HUDEP-2 (cell line): ENCODE data around the gene LYPD6B.

Source experiments
- DNase-seq, 76 experiments: peaks; one replicate each; lab custom pipeline; 2025; ENCODE audit not compliant: unreplicated experiment in 76 of 76; lab: John Stamatoyannopoulos, UW

The LYPD6B gene, protein sequence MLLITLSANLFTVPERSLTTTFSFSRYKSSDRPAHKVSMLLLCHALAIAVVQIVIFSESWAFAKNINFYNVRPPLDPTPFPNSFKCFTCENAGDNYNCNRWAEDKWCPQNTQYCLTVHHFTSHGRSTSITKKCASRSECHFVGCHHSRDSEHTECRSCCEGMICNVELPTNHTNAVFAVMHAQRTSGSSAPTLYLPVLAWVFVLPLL

DNA sequence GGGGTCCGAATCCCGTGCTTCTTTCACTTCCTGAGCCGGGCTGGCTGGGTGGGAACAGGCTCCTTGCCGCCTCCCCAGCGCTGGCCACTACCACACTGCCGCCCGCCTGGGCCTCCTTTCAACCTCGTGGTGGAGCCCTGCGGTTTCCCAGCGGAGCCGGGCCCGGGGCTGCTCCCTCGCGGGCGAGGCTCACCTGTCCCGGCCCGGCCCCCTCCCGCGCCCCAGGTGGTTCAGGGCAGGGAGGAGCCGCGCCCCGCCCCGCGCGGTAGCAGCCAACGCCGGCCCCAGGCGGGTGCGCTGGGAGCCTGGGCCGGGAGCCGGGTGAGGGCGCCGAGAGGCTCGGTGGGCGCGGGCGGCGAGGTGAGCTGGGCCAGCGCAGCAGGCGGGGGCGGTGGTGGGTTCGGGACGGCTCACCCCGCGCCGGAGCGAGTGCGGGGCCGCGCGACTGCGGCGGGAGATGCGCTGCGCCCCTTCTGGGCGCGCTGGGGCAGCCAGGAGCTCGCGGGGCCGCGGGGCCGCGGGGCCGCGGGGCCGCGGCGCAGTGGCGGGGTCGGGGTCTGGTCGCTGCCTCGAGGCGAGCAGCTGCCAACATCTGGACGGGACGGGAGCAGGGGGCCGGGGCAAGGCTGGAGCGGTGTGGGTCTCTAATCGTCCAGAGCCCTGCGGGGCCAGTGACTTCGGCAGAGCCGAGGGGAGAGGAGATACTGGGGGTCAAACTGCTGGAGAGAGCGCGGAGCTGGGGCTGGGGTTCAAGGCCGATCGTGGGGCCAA lies at the start of gene LYPD6B:
Gene LYPD6B (plus strand): TSS at position 258 of the 771 bp plus-strand sequence. CDS start 92,250 bp downstream, outside the sequence.
- DNase-seq = no peak

DNA sequence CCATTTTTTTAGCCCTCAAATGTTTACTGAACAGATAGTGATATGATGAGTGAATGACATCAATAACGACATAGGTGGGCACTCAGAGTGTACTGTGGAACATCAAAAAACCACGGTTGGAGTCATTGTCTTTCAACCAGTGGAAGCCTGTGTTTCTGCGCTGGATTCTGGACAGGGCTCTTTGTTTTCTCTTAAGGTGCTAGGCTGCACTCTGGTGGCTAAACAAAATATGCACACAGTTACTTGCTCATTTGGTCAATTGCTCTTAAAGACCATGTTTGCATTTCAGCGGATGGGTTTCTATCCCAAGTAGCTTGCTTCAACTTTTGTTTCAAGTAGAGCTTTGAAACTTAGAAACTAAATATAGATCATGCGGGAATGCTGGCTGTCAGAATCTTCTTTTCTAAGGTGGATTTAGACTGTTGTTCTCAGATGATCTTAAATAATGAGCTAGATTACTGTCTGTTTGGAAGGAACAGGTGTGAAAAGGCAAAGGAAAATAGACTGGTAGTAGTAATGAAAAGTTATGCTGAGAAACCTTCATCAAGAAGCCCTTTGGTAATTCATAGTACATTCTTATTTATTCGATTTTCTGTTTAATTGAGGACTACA lies 48.5 kb upstream of the LYPD6B start:
- DNase-seq = peak in 56 of 76 experiments; percentile 1 to 64 (median 20)

DNA sequence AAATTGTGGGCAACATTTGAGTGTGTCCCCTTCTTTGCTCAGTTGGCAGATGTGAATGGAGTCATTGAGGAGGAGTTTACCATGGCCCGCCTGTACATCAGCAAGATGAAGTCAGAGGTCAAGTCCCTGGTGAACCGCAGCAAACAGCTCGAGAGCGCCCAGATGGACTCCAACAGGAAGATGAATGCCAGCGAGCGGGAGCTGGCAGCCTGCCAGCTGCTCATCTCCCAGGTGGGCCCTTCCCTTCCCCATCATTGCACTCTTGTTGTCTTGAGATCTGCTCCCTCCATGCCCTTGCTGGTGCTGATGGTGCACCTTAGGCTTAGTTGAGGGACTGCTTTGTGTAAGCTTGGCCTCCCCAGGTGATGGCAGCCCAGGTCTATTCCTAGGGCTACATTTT lies 47.5 kb upstream of the LYPD6B start:
- DNase-seq = no peak

DNA sequence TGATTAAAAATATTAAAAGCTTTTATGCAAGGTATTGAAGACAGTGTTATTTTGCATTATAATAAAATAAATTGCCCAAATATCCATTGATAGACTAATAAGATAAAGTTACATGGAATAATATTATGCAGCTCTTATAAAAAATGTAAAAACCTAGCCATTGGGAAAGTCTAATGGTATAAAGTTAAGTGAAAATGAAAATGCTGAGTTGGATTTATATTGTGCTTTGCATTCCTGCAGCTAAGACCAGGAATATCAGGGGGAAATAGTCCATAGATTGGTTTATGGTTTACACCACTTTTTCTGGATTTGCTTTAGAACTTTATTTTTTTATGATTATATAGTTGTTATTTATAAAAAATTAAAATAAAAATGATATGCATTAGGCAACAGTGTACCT lies 46.1 kb upstream of the LYPD6B start:
- no peak for DNase-seq

DNA sequence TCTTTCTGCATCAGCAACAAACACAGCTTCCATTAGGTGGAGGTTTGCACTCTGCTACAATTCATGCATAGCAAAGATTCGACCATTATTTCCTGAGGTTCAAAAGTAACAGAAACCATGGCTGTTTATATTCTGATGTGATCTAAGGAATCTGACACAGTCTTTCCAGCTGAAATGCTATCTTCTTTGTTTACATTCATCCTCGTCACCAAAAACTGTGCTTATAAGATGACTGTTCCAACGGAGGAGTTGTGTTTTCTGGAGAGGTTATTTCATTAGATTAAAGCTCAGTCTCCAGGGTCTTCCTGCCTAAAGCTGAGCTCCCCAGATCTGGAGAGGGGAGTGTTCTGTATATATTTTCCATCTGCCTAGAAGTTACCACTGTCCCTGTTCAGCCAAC lies 45.1 kb upstream of the LYPD6B start:
- no peak for DNase-seq

DNA sequence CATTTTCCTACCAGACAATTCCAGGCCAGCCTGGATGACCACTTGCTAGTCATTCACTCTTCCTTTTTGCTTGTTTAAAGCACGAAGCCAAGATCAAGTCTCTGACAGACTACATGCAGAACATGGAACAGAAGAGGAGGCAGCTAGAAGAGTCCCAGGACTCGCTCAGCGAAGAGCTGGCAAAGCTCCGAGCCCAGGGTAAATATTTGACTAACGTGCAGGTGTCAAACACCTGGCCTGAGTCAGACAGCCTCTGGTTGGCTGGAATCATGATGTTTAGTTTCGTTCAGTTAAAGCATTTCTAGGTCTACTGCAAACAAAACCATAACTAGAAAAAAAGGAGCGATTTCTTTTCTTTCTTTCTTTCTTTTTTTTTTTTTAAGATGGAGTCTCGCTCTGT lies 44.2 kb upstream of the LYPD6B start:
- DNase-seq = no peak

DNA sequence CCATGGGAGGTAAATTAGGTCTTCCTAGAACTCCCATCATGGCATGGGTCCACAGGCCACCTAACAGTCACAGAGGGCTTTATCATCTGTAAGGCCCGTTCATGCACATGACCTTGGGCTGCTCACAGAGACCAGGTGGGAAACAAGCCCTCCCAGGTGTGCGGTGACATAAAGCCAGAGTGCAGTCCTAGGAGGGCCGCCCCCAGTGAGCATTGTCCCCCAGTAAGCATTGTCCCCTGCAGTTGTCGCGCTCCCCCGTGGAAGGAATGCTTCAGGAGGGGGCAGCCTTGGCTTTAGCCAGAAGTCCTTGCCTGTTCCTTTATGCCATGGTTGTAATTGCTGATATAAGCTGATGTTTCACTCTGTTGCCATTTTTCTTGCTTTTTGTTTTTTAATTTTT lies 41.7 kb upstream of the LYPD6B start:
- DNase-seq = no peak

DNA sequence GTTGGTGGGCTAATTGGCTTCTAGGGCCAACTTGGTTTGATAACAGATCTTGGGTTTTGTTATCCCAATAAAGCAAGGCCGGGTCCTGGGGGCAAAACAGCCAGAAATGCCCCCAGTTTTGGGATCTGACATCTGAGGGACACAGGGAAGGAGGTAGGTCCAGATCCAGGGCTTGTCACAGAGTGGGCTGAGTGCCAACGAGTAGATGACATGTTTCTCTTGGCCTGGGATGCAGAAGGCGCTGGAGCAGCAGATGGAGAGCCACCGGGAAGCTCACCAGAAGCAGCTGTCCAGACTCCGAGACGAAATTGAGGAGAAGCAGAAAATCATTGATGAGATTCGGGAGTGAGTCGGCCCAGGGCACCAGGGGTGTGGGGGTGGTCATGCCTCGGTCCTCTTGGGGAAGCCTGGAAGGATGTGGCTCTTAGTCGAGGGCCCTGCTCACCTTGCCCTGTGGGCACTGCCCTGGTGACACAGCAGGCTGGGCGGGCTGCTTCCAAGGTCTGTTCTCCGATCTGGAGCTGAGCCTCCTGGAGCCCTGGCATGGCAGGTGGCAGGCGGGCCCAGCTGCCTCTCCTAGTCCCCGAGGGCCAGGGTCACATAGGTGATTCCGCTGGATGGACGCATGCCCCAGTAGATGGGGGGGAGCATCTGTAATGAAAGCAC lies 40.2 kb upstream of the LYPD6B start:
- DNase-seq = no peak

DNA sequence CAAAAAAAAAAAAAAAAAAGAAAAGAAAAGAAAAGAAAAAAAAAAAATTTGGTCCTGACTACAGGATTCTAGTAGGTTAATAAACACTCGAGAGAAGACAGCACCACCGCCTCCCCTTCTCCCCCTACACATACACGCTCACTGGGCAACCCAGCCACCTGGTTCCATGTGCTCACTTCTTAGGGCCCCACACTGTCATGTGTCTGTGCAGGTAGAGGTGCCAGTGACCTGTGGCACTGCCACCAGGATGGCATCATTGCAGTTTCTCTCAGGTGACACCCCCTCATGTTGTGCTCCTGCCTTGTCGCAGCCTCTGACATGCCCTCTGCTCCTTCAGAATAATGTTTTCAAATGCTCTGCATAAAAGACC lies 39.7 kb upstream of the LYPD6B start:
- no peak for DNase-seq

DNA sequence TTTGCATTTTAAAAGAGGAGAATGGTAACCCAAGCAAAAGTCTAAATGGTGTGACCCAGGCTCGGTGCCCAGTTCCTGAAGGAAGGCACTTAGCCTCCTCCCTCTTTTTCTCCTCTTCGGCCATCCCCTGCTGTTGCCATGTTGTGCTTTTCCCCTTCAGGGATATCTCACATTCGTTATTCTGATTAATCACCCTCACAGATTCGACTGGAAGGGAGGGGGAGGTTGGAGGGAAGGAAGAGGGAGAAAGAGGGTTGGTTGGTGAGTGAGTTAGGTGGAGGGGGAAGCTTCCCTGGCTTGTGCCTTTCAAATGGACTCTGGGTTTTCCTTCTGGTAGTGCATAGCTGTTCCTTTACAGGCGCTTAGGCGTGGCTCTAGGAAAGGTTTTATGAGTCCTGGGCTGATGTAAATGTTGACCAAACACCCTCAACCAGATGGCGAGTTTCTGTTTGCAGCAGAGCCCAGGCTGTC lies 39.0 kb upstream of the LYPD6B start:
- DNase-seq = no peak

DNA sequence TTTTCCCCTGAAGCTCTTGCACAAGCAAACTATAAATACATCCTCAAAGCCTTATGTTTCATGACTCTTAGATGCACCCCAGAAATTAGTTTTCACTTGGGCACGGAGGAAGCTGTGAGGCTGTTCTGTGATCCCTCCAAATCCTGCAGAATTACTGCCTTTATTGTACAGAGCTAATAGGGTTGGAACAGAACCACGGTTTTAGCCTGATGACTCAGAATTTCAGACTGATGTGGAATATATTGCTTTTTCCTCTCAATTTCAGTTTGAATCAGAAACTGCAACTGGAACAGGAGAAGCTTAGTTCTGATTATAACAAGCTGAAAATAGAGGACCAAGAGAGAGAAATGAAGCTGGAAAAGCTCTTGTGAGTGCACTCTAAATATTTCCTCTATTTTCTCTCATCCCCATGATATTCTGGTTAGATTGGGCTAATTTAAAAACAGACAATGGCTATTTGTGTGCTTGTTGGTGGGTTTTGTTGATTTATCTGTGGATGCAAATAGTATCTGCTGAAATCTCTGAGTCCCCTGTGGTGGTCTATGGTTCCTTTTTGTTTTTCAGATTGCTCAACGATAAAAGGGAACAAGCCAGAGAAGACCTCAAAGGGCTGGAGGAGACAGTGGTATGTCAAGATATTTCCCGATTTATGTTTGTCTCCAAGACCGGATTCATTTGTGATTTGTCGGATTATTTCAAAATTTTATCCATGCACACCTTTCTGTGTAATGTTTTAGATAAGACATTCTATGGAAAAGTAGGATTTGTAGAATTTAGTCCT lies 38.2 kb upstream of the LYPD6B start:
- DNase-seq = no peak

DNA sequence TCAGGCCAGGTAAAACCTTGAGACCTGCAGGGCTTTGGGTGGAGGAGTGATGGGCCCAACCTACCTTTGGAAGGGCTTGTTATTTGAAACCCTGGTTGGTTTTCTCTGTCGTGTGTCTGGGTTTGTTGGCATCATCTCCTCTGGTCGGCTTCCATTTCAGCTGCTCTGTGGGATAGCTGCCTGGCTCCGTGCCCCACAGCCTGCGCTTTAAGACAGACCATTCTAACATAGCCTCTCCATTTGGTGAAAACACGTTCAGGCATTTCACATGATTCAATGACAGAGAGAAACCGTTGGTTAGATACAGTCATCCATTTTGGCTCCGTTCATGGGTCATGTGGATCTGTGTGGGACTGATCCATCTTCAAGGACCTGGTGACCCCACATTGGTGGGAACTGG lies 37.0 kb upstream of the LYPD6B start:
- no peak for DNase-seq

DNA sequence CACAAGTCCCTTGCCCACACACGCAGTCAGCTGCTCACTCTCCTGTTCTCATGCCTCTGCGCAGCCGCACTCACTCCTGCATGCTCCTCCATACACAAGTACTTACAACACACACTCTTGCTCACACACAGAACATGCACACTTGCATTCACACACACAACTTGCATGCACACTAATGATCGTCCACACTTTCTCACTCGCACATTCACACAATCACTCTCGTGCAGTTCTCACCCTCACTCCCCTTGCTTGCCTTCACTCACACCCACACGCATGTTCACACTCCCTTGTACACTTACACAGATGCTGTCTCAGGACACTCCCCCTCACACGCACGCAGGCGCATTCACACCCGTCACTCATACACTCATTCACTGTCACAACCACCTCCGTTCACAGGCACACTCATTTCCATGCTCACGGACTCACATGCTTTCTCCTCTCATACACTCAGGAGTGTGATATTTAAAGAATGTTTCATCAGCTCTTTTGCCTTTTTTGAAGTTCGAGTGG lies 36.1 kb upstream of the LYPD6B start:
- no peak for DNase-seq

DNA sequence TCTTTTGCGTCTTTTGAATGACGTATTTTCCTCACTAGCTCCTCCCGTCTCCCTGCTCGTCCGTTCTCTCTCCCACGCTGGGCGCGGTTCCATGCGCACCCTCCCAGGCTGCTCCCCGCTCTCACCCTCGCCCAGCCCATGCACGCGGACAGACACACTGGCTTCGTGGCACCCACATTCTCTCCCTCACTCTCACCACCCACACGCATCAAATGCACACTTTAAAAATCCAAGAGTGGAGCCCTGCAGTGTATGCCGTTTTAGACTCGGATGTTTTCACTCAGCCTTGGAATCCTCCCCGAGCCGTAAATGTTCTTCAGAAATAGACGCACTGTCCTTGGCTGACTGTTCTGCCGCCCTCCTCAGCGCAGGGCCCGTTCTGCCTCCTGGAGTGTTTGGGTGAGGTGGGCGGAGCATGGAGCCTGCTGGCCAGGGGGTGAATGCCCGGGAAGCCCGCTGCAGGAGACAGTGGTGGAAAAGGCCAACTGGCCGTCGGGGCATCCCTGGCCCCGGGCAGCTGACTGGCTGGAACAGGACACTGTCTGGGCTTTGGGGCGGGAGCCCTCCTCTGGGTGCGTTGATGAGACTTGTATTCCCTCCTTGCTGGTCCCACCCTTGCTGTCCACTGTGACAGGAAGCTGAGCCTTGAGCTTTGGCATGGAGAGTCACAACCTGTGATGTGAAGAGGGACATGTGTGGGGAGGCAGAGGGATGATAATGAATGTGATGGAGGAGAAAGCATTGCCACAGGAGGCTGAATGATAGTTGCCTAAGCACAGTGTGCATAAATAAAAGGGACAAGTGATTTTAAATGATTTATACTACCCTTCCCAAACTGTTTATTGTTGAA lies 35.4 kb upstream of the LYPD6B start:
- no peak for DNase-seq

DNA sequence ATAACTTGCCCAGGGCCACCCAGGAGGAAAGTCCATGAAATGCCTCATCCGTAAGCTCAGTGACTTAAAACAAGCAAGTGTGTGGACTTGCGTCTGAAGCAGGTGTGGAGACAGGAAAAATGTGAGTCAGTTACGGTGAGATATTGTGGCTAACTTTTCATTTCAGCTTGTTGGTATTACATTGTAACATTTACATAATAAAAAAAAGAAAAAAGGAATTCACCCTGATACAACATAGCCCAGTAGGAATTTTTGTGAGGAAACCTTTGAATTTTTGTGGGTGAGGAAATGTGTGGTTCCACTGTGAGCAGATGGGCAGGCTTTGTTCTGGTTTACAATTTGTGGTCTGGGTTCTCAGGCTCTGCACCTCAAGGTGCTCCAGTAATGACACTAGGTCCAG lies 33.7 kb upstream of the LYPD6B start:
- DNase-seq = no peak

DNA sequence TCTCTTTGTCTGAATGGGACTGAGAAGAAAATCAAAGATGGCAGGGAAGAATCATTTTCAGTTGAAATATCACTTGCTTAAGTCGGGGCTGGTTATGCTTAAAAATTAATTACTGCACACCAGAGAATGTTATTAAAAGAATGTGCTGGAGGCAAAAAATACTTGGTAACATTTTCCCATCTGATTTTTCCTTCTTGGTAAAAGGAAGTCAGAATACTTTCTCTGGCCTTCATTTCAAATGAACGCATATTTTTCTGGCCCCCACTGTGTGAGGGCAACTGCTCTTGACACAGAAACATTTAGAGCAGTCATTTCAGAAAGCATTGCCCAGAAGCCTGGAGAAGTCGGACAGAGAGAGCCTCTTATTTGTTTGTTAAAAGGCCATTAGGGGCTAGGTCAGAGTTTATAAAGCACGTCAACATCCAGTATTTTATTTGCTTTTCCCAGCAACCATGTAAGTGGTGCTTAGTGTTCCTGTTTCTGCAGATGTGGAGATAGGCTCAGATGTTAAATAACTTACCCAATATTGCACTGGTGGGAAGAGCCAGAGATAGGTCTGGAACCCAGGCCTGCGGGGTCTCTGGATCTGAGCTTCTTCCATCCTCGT lies 32.9 kb upstream of the LYPD6B start:
- no peak for DNase-seq

DNA sequence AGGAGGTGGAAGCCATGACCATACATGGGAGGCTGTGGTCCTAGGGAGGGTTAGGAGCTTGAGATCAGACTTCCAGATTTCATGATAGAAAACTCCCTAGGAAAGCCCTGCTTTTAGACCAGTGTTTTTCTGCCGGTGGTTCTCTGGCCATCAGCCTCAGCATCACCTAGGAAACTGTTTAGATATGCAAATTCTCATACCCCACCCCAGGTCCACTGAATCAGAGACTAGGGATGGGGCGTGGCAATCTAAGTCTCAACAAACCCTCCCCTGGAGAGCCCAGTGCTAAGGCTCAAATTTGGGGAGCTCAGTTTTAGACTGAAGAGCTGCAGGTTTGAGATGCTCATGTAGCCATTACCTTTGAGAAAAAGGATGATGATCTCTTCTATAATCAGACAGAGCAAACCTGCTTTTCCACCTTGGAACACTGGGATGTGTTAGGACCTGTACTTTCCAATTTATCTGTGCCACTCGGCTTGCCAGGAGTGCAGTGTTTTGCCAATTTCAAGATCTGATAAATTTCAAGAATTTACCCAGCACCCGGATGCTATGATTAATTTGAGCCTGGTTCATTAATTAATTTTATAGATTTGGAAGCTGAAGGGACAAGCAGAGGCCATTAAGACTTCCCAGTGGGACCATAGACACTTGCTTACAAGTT lies 31.5 kb upstream of the LYPD6B start:
- no peak for DNase-seq

DNA sequence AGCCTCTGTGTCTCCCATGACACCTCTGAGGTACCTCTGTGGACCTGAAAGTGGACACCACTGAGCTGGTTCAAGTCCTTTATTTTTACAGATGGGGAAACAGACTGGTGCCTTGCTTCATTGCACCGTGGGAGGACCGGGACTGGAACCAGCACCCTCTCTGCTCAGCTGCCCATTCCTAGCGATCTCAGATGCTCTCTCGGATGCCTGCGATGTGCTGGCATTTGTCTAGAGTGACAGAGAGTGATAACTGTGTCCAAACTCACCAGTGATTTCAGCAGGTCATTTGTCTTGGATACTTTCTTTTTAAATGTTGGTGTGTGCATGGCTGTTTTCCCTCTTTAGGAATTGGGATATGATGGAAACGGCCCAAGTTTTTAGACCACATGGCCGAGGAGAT lies 30.1 kb upstream of the LYPD6B start:
- DNase-seq = no peak
